SH-SY5Y (cell line): ENCODE results near the gene UBXN4.

Experiments
- GATA2 ChIP-seq: IDR thresholded peaks from 2 replicates; pipeline ENCODE4 v1.6.1; 2011; ENCODE audit warnings: mild to moderate bottlenecking, low read depth, low read length
- GATA3 ChIP-seq: IDR thresholded peaks from 2 replicates; pipeline ENCODE4 v1.6.1; 2011; ENCODE audit warnings: low read depth, mild to moderate bottlenecking, low read length, moderate library complexity

UBXN4 gene

GRCh38 chr2:135744760-135745314, 3.2 kb downstream of the UBXN4 start:
- TF ChIP-seq GATA2 (no peak), GATA3 (no peak)

- TF ChIP-seq GATA3 (no peak), GATA2 (no peak)
These were observed 3.9 kb downstream of the UBXN4 start for GRCh38 chr2:135745545-135745944.

DNA sequence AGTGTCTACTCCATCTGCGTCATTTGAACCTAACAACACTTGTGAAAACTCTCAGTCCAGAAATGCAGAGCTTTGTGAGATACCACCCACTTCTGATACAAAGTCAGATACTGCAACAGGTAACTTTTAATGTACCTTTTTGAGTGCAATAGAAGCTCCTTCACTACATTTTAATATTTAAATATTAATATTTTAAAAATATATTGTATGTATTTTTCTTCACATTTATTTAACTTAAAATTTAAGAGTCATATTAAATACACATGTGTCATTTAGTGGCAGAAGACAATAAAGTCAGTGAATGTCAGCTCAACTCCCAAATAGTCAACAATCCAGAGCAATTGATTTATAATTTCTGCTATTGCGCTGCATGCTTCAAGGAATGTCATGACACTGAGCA, 13.9 kb downstream of the UBXN4 start:
- TF ChIP-seq GATA2, result no peak
- no peak for TF ChIP-seq GATA3

DNA sequence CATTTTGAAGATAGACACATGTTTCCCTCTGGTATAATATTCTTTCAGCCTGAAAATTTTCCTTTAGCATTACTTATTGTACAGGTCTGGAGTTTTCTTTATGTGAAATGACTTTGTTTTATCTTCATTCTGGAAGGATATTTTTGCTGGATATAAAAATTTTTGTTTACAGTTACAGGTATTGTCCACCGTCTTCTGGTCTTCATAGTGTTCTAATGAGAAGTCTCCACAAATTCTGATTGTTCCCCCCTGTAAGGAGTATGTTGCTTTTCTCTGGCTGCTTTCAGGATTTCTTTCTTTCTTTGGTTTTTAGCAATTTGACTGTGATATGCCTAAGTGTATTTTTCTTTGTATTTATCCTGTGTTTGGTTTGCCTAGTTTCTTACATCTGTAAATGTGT, 15.0 kb downstream of the UBXN4 start:
- TF ChIP-seq GATA2 (no peak), GATA3 (no peak)

GRCh38 chr2:135762022-135762421, 20.4 kb downstream of the UBXN4 start:
- TF ChIP-seq GATA3 (no peak), GATA2 (no peak)

GRCh38 chr2:135762530-135762929, 20.9 kb downstream of the UBXN4 start:
- no peak for TF ChIP-seq GATA3
- no peak for TF ChIP-seq GATA2

DNA sequence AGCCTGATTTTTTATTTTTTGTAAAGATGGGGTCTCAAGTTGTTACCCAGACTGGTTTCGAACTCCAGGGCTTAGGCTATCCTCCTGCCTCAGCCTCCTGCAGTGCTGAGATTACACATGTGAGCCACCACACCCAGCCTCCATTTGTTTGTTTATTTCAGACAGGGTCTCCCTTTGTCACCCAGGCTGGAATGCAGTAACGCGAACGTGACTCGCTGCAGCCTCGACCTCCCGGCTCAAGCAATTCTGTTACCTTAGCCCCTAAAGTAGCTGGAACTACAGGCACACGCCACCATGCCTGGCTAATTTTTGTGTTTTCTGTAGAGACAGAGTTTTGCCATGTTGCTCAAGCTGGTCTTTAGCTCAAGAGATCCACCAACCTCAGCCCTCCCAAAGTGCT, 27.2 kb downstream of the UBXN4 start:
- no peak for TF ChIP-seq GATA2
- TF ChIP-seq GATA3, result no peak

DNA sequence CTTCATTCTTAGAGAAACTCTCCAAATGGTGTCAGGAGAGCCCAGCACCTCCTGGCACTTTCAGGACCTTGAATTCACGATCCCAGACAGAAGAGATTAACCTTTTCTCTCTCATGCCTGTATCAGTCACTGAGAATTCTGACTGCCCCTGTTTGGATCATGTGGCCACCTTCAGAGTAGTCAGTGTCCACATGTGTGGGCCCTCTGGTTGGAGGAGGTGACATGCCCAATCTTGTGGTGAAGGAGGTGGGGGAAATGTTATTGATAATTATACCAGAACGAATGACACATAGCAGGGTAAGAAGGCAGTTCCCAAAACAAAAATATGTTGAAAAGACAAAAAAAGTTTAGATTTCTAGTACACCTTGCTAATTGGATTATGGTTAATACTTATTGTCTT, 31.7 kb downstream of the UBXN4 start:
- TF ChIP-seq GATA2 (no peak), GATA3 (no peak)

- TF ChIP-seq GATA3 (no peak), GATA2 (no peak)
These were observed 32.3 kb downstream of the UBXN4 start for GRCh38 chr2:135773917-135774316.

GRCh38 chr2:135775420-135775819, 33.8 kb downstream of the UBXN4 start:
- TF ChIP-seq GATA2 (no peak), GATA3 (no peak)

- TF ChIP-seq GATA3 (no peak), GATA2 (no peak)
These were observed 34.7 kb downstream of the UBXN4 start for GRCh38 chr2:135776367-135776766.

GRCh38 chr2:135782231-135782630, 40.6 kb downstream of the UBXN4 start:
- TF ChIP-seq GATA3 (no peak), GATA2 (no peak)

GRCh38 chr2:135783439-135783838, 41.8 kb downstream of the UBXN4 start:
- TF ChIP-seq GATA3, result no peak
- TF ChIP-seq GATA2, result no peak

GRCh38 chr2:135785032-135785431, 43.4 kb downstream of the UBXN4 start:
- TF ChIP-seq GATA3 (no peak), GATA2 (no peak)

- TF ChIP-seq GATA3, result no peak
- TF ChIP-seq GATA2, result no peak
These were observed 45.2 kb downstream of the UBXN4 start for GRCh38 chr2:135786823-135787222.

DNA sequence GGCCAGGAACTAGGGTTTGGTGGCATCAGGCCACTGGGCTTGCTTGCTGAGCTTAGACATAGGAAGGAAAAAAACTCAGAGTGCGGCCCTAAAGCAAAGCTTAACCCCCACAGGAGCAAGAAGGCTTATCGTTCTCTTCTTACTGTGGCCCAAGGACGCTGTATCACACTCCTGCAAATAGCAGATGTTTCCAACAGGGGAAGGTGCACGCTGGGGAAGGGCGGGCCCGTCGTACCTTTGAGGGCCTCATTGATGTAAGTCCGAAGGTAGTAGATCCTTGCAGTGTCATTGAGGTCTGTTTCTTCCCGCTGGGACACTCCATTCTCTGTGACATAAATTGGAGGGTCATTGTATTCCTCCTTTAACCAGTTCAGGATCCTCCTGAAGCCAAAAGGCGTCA, 48.8 kb downstream of the UBXN4 start:
- no peak for TF ChIP-seq GATA3
- TF ChIP-seq GATA2, result no peak
